Measurements from ENCODE around the gene MED15.

- TF ChIP-seq CTCF (IDR thresholded peaks at IDR 0.05), result no peak
- TF ChIP-seq EZH2 (IDR thresholded peaks at IDR 0.05), result no peak
- no peak for TF ChIP-seq EZH2phosphoT487 (IDR thresholded peaks at IDR 0.05)
These were observed 104.0 kb downstream of the MED15 start for GRCh38 chr22:20611418-20611817.

All from neural progenitor cell (in vitro differentiated cells).